Panc1 (cell line): ENCODE measurements around the gene HNF4A. TPM values are rescaled to one million over a fixed set of nuclear protein-coding genes. Genes with fewer than 3 reads are reported as not detected.

Experiments
- ATAC-seq: fragments of 200-7000 bp; cut with Tn5 transposase; 2 replicates; pipeline ENCODE4 v1.9.1; 2020; ENCODE audit warnings: mild to moderate bottlenecking, moderate library complexity
- BruUV-seq: library from RNA; stranded (reverse); fragments of 400-500 nt; replicated peaks from 2 replicates; lab custom pipeline; 2021; lab: Mats Ljungman, UMichigan
- CTCF ChIA-PET: fragments of 300-600 bp; sonication (Branson Sonifier 250); formaldehyde crosslinking; loops from one replicate; lab custom pipeline; 2022; ENCODE audit warnings: antibody characterized with exemption; lab: Charles Lee
- POLR2A ChIA-PET: fragments of 300-600 bp; sonication (Branson Sonifier 250); formaldehyde crosslinking; loops from one replicate; lab custom pipeline; 2022; ENCODE audit warnings: antibody characterized with exemption; lab: Charles Lee
- DNase-seq: peaks from one replicate; pipeline ENCODE4 v3.0.0-alpha.2; 2010; ENCODE audit warnings: low read depth, low spot score
- H3K27ac ChIP-seq: 2 replicates; pipeline ENCODE4 v1.5.1; 2011; ENCODE audit warnings: mild to moderate bottlenecking, low read length, inconsistent platforms
- H3K27me3 ChIP-seq: fragments of 200-500 bp; sonication (Bioruptor generic); 2 replicates; pipeline ENCODE4 v1.6.0; 2014; ENCODE audit warnings: low read length, inconsistent platforms; ENCODE audit not compliant: control insufficient read depth, insufficient read depth
- H3K36me3 ChIP-seq: fragments of 200-500 bp; sonication (Bioruptor generic); 2 replicates; pipeline ENCODE4 v1.5.1; 2014; ENCODE audit warnings: inconsistent platforms, mild to moderate bottlenecking, low read length, moderate library complexity; ENCODE audit not compliant: control insufficient read depth, insufficient read depth
- H3K4me1 ChIP-seq: 2 replicates; pipeline ENCODE4 v1.5.1; 2011; ENCODE audit warnings: inconsistent platforms, mild to moderate bottlenecking, low read length, moderate library complexity; ENCODE audit not compliant: control insufficient read depth, insufficient read depth
- H3K4me3 ChIP-seq, 2 experiments: 2 replicates each; pipeline ENCODE4 v1.5.1; 2011 to 2012; ENCODE audit warnings: low read depth in 2 of 2, low read length in 2 of 2, mild to moderate bottlenecking in 2 of 2, inconsistent platforms in 1 of 2, moderate library complexity in 1 of 2
- H3K9me3 ChIP-seq: fragments of 200-500 bp; sonication (Bioruptor generic); 2 replicates; pipeline ENCODE4 v1.5.1; 2014; ENCODE audit warnings: low read depth, mild to moderate bottlenecking, inconsistent platforms, low read length, moderate library complexity; ENCODE audit not compliant: control insufficient read depth, insufficient read depth
- CTCF ChIP-seq: fragments of 450-650 bp; IDR thresholded peaks from 2 replicates; pipeline ENCODE4 v1.5.1; 2017; ENCODE audit warnings: mild to moderate bottlenecking
- POLR2AphosphoS5 ChIP-seq: IDR thresholded peaks from 2 replicates; pipeline ENCODE4 v1.6.1; 2012; ENCODE audit warnings: mild to moderate bottlenecking, low read depth, low read length, moderate library complexity
- REST ChIP-seq, 2 experiments: IDR thresholded peaks; 2 replicates each; pipeline ENCODE4 v1.6.1; 2011 to 2012; ENCODE audit warnings: low read depth in 2 of 2, control low read depth in 1 of 2, low read length in 1 of 2, mild to moderate bottlenecking in 1 of 2, moderate library complexity in 1 of 2; ENCODE audit not compliant: insufficient read depth in 1 of 2
- SIN3A ChIP-seq: IDR thresholded peaks from 2 replicates; pipeline ENCODE4 v1.6.1; 2012; ENCODE audit warnings: low read depth, mild to moderate bottlenecking, low read length, moderate library complexity, borderline replicate concordance; ENCODE audit not compliant: insufficient read depth
- TCF7L2 ChIP-seq: IDR thresholded peaks from 2 replicates; pipeline ENCODE4 v1.6.1; 2011; ENCODE audit warnings: mild to moderate bottlenecking, low read depth, low read length, inconsistent platforms
- in situ Hi-C: cut with HindIII; loops from 2 replicates; pipeline ENCODE4 v1.10.0; 2016; ENCODE audit warnings: low sequenced_read_pairs, low pct_unique_long_range_greater_than_20kb
- intact Hi-C: fragments of 100-400 bp; cut with micrococcal nuclease; formaldehyde crosslinking; loops from one replicate; pipeline ENCODE4 v1.10.0; 2022; ENCODE audit not compliant: unreplicated experiment
- total RNA-seq: library from RNA; stranded (reverse); gene quantifications from one replicate; pipeline ENCODE4 v1.2.1, GENCODE V29; 2021; ENCODE audit not compliant: unreplicated experiment

HNF4A gene
- total RNA-seq, 1 experiment from 2014 or later, result 0.28 TPM

DNA sequence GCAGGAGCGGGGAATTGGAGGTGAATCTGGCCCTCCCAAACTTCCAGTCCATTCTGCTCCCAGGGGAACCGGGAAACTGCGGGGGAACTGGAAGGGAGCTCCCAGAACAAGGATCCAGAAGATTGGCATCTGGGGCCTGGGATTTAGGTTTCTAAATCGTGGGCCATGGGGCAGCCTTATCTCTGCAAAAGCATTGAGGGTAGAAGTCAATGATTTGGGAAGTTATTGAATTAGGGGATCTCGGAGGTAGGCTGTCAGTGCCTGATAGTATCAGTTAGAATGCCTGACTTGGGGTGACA is 45.1 kb downstream of the HNF4A start:
- ATAC-seq (no peak), DNase-seq (no peak)
- Histone ChIP-seq H3K4me3 (no peak overlapping the region), H3K9me3 (no peaks in the 10 kb centered on the region), H3K4me1 (no peaks in the 10 kb centered on the region), H3K36me3 (no peaks in the 10 kb centered on the region), H3K27me3 (peaks cover 3% of the 10 kb centered on the region), H3K27ac (no peak overlapping the region)
- BruUV-seq, result no TSS peak
- in situ Hi-C loops (no loop called here), intact Hi-C loops (no loop called here)
- ChIA-PET POLR2A (no interaction called here), CTCF (no interaction called here)
- TF ChIP-seq REST (IDR thresholded peaks at IDR 0.05; ENCODE audit: insufficient read depth in 1 of 2, low read depth in 2 of 2, low read length in 1 of 2) (no peak), TCF7L2 (no peak)

GRCh38 chr20:44400970-44401769 is 45.7 kb downstream of the HNF4A start:
- Histone ChIP-seq H3K27ac (no peak overlapping the region), H3K4me1 (no peaks in the 10 kb centered on the region), H3K36me3 (no peaks in the 10 kb centered on the region), H3K9me3 (no peaks in the 10 kb centered on the region), H3K27me3 (peaks cover 3% of the 10 kb centered on the region), H3K4me3 (no peak overlapping the region)
- CTCF ChIA-PET, result no interaction called here
- in situ Hi-C loops, result no loop called here
- TF ChIP-seq TCF7L2, result no peak
- TF ChIP-seq REST (IDR thresholded peaks at IDR 0.05; ENCODE audit: insufficient read depth in 1 of 2, low read depth in 2 of 2, low read length in 1 of 2), result no peak
- no peak for TF ChIP-seq SIN3A
- no peak for TF ChIP-seq CTCF
- TF ChIP-seq POLR2AphosphoS5, result no peak
- intact Hi-C loops, result no loop called here
- DNase-seq (no peak), ATAC-seq (no peak)
- no TSS peak for BruUV-seq
- POLR2A ChIA-PET, result interaction anchor here (0.7 kb wide), 1 partner anchor 13 kb away, joined by 3 read pairs; no protein-coding TSS in a partner anchor
